HG03378 (cell line): ENCODE results near the gene PKD1L1.

ENCODE experiments used
- ATAC-seq: cut with Tn5 transposase; IDR thresholded peaks from one replicate; pipeline ENCODE4 v1.9.1; 2021; ENCODE audit warnings: mild to moderate bottlenecking, moderate library complexity; ENCODE audit not compliant: unreplicated experiment

PKD1L1 gene

DNA sequence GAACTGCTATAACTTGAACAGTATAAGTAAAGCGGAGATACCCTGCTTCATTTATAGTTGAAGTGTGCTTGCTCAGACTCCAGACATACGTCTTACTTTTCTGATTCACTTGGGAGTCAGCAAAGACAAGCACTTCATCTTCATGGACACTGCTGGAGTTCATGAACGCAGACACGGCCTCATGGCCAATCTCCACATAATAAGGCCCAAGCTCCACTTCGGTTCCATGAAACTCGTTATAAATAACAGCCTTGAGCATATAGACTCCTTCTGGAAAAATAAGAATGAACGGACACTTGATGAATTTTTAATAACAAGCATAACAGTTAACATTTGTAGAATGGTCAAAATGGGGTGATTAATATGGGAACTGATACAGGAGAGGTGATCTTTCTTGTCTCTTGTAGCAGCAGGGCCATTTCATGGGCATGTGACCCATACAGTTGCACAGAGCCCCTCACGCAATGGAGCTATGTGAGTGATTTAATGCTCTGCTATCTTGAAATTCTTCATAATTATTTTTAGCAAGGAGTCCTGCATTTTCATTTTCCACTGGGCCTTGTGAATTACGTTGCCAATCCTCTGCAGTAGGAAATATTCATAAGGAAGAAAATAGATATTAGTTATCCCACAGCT lies 40.2 kb downstream of the PKD1L1 start:
- ATAC-seq = no peak

DNA sequence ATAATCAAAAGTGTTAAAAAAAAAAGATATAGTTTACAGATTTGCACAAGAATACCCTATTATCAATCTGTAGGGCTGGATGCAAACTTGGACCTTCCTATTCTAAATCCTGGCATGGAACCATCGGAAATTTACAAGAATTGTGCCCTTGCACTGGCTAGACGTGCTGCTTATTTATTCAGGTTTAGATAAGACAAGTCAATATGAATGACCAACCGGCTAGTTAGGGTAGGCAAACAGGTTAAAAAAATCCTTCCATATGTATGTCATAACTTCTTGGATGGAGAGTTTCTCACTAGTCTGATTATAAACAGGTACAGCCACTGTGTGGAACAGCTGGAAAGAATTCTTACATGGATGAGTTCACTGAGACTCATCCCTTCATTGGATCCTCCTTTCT lies 41.4 kb downstream of the PKD1L1 start:
- ATAC-seq = no peak

DNA sequence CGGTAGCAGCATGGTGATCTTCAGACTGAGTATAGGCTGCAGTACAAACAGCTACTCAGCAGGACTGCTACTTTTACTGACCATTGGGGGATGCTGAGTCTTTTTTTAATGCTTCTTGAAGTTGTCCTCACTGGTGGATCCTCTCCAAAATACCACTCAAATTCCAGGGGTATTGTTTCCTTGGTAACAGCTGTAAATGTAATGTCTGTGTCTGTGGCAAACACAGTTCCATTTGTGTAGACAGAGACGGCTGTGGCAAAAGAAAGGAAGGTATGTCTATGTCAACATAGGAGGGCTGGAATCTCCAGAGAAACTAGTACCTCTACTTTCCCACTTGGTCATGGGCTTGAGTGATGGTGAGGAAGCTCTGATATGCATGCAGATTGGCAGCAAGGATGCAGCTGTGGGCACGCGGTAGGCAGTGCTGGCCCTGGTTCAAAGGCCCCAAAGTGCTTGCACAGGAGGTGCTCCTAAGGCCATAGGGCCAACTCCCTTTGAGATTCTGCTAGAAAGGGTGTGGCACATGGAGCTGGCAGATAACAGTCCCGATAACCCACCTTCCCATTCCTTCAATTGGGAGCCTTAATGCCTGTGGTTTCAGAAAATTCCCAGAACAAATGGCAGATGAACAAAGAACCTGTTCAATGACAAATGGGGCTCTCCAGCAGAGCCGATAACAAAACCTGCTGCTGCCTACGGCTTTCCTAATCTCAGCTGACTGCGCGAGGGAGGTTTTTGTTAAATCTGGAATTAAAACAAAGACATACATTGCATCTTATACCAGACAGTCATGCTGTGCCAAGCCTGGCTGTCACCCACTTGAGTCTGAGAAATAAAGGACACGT lies 43.0 kb downstream of the PKD1L1 start:
- no peak for ATAC-seq

DNA sequence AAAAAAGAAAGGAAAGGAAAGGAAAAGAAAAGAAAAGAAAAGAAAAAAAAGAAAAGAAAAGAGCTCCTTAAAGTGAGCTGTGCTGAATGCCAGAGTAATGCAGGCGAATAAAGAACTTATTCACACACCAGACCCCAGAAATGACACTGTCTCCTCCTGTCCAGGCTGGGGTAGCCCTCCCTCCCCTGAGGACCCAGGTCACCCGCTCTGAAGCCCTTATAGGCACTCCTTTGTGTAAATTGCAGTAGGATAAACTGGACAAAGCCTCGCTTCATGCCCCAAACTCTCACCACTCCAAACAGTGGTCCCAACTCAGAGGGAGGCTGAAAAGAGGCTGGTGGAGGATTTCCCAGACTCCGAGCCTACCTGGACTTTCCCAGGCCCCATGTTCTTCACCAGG lies 46.3 kb downstream of the PKD1L1 start:
- no peak for ATAC-seq

DNA sequence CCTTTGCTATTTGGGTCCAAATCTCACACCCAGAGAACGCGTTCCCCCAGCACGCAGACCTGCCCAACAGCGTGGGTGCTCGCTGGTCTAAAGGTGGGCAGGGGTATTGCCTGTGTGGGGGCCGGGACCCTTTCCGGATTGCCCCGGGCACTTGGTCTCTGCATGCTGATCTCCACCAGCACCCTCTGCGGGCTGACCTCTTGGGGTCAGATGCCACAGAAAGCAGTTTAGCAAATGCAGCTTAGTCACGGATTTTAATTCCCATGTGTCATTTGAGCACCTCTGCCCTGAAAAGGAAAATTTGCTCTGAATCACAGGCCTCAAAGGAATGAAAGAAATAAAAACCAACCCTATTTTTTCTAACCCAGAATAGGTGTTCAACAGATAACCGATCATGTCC lies 46.7 kb downstream of the PKD1L1 start:
- ATAC-seq = no peak

DNA sequence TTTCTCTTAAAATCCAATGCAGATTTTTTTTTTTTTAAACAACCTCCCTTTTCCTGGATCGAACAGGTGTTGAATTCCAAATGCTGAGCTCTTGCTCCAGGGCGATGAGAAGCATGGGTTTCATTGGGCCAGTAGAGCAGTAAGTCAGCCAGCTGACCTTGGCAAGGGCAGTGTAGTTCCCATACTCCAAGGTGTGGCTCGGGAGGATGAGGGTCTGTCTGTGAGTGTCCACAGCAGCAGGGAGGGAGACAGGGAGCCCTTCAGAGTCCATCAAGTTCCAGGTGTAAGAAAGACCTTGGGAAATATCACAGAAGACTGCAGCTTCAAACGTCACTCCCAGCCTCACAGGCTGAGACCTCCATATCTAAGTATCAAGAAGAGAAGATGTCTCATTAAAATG lies 50.4 kb downstream of the PKD1L1 start:
- ATAC-seq = no peak

DNA sequence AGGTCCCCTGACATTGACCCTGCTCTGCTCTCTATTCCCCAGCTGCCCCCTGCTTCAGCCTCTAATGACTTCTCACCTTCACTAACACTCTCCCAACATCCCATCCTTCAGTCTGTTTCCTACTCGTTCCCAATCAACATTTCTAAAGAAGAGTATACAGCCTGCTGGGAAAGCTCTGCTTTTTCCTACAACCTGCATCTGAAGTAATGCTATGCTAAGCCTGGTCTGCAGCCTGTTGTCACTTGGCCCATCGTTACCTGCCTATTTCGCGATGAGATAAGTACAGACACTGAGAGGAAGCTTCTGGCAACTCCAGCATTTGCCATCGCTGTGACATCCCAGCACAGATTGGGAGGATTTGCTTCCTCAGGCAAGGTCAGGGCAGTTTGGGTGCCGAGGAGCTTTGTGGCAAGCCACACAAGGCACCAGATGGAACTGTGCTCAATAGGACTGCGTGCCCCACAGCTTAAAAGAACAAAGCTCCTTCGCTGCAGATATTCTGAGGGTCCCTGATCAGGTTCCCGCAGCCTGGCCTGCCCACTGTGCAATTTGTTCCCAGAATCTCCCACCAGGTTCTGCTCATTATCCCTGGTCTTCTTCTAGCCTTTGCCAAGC lies 51.4 kb downstream of the PKD1L1 start:
- ATAC-seq = no peak

DNA sequence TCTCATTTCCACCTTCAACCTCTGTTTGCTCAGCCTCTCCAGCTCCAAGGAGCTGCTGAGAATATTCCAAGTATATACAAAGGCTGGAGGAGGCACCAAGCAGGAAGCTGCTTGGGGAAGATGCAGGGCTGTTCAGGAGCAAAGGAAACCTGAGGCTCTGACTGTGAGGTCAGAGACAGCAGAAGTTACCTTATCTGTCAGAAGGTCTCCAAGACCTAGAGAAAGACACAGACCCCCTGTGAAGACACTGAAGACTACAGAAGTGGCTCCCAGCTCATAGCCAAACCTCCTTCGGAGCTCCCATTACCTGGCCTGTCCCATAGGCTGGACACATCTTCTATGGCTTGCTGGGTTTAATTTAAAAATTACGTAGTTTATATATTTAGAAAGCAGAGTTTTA lies 53.2 kb downstream of the PKD1L1 start:
- ATAC-seq = no peak

DNA sequence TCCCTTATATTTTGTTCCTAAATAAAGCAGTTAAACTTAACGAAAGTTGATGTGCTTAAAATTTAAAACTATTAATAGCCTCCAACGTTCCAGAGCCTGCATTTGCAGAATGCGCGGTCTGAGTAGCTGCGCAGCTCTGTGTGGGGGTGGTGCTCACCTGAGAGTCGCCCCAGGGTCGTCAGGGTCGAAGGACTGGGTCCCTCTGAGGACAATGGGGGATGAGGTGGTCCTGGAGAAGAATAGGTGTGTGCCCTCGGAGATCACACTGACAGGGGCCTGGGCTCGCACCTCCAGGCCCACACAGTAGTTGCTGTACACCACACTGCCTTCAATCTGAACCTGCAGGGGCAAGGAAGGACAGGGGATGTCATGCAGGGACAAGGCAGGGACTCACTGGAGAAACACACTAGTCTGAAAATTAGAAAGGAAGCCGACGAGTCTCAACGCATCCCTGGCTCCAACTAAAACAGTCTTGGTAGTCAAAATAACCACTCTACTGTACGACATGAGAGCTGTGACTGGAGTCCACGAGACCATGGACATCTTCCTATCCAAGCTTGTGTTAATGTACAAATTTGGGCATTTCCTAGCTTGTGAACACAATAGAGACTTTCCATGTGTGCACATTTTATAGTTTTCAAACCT lies 54.4 kb downstream of the PKD1L1 start:
- ATAC-seq = no peak

DNA sequence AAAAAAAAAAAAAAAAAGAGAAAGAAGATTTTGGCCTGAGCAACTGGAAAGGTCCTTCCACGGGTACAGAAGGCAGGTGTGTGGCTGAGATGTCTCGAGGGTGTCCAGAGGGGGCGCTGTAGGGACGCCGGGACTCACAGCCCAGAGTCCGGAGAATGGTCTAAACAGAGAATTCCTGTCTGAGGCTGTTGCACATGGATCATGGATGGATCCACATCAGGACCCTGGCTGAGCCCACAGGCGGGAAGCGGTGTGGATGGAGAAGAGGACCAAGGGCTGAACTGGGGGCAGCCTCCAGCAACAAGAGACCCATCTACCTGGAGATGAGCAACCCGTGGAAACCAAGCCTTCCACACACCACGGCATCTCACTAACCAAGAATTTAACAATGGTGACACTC lies 55.0 kb downstream of the PKD1L1 start:
- no peak for ATAC-seq

DNA sequence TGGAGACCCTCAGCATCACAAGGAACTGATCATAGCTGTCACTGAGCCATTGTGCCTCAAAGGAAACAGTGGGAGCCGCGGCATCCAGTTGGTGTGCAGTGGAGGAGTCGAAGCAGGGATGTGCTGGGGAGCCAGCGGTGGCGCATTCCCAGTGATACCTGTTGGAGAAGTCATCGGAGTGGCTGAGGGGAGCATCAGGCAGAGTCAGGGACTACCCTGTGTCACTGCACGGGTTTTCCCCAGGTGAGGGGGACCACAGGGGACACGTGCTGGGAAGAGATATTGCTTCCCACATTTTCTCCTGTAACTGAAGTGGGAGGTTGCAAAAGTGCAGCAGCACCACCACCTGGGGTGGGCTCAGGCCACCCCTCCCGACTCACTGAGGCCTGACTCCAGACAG lies 57.7 kb downstream of the PKD1L1 start:
- ATAC-seq = no peak

DNA sequence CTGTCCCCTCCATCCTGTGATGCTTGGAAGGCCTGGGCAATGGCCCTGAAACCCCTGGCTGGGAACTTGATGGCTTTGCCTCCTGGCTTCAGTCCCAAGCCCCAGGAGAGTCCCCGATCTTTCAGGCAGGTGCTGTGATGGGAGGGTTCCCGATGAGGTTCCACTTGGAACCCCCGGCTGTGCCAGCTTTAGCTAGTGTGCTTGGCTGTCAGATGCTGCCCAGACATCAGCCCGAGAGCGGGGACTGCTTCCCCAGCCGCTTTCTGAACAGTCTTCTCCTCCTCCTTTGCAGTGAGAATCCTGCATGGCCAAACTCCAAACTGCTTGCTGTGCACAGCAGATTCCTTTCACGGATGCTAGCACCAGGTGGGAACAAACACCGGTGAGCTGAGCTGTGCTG lies 58.1 kb downstream of the PKD1L1 start:
- ATAC-seq = no peak

DNA sequence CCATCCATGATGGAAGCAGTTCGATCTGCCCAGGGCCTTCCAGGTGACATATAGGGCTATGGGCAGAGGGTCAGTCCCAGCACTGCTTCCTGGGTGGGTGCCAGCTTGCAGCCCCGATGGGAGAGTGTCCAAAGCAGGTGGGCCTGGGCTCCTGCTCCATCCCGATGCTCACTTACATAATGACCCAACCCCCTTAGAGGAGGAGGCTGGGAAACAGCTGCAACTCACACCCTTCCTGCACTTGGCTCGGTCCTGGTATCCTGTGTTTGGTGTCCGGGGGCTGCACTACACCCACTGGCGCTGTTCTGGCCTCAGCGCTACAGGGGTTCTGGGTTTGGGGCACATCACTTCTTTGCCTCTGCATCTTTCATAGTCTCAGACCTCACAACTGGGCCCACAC lies 58.5 kb downstream of the PKD1L1 start:
- ATAC-seq = no peak

DNA sequence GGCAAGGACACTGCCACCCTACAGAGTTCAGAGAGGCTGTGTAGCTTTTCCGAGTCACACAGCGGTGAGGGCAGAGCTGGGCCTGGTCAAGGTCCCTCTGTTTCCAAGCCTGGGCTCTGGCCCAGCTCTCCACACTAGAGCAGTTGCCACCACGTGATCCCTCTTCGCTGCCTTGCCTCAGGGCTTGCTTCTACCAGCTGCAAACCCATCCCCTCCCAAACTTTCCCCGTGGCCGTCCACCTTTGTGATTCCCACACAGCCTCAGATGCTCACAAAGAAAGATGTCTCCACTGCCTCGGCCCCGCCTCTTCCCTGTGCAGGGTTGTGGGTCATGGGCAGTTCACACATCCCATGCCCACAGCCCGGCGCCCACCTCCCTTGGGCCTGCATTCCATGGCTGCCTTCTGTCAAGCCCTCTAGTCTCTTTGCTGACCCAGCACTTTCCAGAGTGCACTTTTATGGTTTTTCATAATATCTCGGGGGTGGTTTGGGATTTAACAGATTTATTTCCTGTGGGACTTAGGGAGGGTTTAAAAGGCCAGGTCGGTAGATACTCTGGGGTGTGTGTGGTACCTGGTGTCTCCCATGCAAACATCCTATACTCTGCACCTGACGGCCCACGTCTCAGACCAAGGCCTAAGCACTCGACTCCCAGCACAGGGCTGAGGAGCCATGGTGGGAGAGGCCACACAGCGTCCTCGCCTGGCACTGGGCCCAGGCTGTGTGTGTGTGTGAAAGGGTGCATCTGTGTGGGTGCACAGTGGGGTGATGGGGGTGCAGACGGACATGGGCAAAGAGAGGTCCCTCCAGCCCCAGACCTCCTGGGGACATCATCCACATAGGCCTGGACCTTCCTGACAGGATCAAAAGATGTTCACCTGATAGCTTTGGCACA lies 59.6 kb downstream of the PKD1L1 start:
- no peak for ATAC-seq

DNA sequence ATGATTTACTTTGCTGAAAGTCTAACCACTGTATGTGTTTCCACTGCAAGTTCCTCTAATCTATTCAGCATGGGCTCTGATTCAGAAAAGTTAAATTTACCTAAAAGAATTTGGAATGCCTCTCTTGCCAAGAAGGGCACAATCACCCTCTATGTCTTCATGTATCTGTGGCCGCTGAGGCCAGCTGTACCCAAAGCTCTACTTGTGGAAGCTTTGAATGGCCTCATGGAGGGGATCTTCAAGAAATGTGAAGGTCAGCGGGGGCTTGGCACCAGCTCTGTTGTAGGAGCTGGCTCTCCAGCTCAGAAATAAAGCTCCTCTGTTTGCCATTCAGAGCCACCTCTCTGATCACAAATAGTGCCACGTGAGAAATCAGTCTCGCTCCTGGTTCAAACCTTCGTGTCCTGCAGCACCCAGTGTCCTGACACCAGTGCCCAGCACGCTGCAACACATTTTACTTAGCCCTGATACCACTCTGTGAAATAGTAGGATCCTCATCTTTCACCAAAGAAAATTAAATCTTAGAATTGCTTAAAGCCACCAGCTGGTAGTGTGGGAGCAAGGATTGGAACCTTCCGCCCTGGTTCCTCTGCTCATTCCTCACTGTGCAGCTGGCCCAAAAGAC lies 61.1 kb downstream of the PKD1L1 start:
- ATAC-seq = no peak

DNA sequence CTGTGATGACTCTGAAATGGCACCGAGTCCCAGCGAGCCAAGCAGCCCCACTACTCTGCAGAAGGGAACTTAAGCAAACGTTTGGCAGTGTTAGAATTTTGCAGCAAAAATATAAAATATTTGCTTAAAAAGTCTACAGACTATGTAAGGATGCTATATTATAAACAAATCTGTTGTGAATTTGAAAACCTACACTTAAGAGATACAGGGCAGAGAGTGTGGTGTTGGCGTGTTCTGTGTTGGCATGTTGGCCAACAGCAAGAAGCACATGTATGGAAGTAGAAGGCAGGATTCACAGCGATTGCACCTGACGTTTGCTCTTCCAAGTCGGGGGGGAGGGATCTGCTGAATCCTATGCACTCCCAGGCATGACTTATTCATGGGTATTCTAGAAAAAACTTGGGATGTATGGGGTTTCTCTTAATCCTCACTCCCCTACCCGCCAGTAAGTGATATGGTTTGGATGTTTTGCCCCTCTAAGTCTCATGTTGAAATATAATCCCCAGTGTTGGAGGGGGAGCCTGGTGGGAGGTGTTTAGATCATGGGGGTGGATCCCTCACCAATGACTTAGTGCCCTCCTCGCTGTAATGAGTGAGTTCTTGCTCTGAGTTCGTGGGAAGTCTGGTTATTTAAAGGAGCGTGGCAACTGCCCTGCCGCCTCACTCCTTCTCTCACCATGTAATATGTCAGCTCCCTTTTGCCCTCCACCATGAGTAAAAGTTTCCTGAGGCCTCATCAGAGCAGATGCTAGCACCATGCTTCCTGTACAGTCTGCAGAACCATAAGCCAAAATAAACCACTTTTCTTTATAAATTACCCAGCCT lies 62.1 kb downstream of the PKD1L1 start:
- no peak for ATAC-seq

DNA sequence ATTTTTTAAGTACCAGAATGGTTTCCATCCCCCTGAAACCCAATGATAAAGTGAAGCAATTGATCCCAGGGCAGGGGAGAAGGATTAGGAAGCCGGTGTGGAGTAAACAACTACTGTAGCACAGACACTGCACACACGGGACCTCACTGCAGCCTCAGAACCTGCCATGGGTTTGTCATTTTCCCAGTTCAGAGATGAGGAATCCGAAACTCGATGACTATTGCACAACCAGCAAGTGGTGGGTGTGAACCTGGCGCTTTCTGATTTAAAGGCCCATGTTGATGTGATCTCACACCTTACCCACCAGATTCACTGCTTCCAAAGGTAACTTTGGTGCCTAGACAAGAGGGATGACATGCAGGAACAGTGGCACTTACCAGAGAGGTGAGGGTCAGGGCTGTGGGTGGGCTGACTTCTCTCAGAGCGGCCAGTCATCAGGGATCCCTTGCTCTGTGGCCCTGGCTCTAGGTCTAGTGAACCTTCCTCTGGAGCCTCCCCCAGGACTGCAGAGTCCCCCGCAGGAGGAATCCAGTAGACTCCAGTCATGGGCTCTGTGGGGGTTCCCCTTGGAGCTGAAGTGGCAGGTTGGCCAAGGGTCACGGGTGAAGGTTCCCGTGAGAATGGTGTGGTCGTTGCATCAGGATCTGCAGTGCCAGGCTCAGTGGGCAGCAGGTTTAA lies 62.8 kb downstream of the PKD1L1 start:
- no peak for ATAC-seq

DNA sequence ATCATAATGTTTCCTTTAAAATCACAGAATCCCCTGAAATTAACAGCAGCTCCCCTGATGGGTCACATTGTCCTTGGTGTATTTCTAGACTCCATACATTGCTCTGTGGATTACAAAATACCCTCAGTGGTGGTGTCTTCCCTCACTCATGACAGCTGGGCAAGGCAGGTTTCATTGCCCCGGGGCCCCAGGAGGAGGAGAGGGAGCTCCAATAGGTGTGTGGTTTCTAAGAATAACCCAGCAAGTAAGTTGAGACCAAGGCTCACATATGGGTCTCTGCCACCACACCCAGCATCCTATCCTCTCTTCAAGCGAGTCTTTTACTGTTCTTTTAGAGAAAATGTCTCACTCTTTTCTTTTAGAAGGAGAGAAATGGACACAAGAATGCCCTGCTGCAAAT lies 63.6 kb downstream of the PKD1L1 start:
- no peak for ATAC-seq

DNA sequence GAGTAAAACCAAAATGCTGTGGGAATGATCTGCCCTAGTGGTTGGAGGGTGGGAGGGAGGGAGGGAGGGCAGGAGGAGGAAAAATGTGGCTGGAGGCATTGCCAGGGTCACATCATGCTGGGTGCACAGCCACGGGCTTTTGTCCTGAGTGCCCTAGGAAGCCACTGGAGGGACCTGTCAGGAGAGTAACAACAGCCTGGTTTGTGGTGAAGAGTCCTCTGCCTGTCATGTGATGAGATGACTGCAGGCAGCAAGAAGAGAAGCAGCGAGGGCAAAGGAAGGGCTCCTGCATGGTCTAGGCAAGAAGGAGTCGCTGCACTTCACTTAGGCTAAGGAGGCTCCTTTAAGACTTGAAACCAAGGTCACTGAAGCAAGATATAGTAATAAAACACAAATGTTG lies 65.6 kb downstream of the PKD1L1 start:
- ATAC-seq = no peak
